ENCODE data around the gene KLHL29. TPM values are rescaled to one million over a fixed set of nuclear protein-coding genes. Genes with fewer than 3 reads are reported as not detected.
"Not testable (repeated sequence)": the region's sequence is repeated elsewhere in the genome, so short reads cannot be mapped to it uniquely, and the experiment has no call there.

KLHL29 gene
- 11.9 TPM for polyA plus RNA-seq (ENCODE audit: insufficient read length)
- long read RNA-seq, donor 1 = 0 reads
- long read RNA-seq, donor 2 = 0 reads
- long read RNA-seq, donor 3 = 0 reads
- long read RNA-seq, donor 4 = 0 reads
- long read RNA-seq, donor 5, full-length matches to known transcripts = 1 of 1 reads
- long read RNA-seq, donor 5, partial matches to known transcripts = 0 of 1 reads
- long read RNA-seq, donor 5, other reads (novel, unspliced or antisense) = 0 of 1 reads
- long read RNA-seq, donor 6 = 0 reads
- long read RNA-seq, donor 7 = 0 reads
- long read RNA-seq, donor 8 = 0 reads

DNA sequence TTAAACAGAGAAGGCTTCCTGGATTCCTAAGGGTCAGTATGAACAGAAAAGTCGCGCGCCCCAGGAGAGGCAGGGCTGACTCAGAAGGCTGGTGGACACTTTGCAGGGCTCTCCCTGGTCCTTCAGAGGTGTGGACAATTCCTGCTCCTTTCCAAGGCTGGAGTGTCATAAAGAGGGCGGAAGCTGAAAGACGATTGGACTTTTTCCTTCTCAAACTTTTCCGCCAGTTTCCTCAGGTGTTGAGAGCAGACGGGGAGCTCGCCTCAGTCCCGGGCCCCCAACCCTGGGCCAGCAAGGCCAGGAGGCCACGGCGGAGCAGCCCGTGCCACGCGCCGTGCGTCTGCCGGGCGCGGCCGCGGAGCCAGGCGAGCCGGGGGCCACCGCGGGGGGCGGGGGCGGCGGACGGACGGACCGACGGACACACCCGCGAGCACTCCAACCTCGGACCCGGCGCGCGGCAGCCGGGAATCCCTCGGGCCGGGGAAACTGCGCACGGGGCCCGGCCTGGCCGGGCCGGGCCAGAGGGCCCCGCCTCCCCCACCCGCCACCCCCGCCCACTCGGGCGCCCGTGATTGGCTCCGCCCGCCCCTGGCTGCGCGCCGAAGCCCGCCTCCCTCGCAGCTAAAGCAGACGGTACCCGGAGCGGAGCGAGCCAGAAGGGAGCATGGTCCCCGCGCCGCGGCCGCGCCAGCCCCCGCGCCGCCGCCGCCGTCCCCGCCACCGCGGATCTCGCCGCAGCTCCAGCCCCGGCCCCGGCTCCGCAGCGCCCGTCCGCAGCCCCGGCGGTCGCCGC is at the start of gene KLHL29:
KLHL29 (plus strand) TSS at position 629 of the 793 bp plus-strand sequence. CDS start 177,018 bp downstream, outside the sequence.
- DNase-seq = peak; percentile 53

DNA sequence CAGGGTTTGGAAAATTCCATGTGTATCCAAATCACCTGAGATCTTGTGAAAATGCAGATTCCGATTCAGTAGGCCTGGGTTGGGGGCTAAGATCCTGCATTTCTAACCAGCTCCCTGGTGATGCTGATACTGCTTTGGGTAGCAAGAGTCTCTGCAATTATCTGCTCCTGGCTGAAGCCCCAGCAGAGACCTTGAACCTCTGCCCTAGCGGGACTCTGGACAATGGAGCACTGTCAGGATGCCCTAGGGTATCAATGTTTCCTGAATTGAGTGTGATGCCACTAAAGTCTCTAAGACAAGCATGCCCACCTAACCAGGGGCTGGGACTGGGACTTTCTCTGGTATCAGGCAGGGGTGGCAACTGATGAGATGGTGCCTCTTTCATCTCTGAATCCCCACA is 49.4 kb upstream of the KLHL29 start:
- no peak for DNase-seq

DNA sequence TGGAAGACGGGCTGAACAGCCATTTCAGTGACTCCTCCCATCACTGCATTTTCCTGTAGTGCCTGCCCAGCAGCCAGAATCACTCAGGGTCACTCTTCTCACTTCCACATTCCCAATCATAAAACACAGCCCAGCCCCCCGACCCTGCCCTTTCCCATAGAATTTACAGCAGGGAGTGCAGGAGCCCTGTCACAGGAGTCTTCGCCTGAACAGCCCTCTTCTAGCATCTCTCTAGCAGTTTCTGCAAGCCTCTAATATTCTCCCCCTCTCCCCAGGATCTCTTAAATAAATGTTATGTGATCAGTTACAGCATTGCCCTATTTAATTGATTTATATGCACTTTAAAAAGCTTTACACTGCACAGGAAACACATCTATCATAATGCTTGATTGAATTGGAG is 42.9 kb upstream of the KLHL29 start:
- no peak for DNase-seq

DNA sequence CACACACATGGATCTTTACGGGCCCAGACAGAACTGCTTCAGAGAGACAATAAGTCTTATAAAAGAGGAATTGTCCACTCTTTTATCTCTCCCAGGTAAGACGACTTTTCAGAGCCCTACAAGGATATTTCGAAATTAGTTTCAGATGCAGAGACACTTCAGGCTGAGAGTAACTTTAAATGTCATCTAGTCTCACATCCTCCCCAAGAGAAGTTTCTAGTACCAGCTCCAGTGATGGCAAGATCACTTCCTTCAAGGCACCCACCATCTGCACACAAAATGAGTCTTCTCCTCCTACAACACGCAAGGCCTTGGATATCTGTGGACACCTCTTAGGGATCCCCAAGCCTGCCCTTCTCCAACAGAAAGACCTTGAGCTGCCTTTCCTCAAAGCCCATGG is 39.0 kb upstream of the KLHL29 start:
- DNase-seq = no peak

DNA sequence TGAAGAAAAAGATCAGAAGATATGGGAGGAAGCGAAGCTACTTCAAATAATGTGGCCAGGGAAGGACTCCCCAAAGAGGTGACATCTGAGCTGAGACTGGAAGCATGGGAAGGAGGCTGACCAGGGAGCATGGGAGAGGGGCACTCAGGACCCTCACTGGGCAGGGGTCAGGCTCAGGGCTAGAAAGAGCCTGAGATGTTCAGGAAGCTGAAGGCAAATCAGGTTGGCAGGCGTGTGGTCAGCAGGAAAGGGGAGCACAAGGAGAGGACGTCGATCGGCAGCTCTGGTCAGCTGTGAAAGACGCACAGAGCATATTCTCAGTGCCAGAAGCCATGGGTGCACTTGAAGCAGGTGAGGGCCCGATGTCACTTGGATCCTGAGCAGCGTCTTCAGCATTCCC is 38.2 kb upstream of the KLHL29 start:
- no peak for DNase-seq

DNA sequence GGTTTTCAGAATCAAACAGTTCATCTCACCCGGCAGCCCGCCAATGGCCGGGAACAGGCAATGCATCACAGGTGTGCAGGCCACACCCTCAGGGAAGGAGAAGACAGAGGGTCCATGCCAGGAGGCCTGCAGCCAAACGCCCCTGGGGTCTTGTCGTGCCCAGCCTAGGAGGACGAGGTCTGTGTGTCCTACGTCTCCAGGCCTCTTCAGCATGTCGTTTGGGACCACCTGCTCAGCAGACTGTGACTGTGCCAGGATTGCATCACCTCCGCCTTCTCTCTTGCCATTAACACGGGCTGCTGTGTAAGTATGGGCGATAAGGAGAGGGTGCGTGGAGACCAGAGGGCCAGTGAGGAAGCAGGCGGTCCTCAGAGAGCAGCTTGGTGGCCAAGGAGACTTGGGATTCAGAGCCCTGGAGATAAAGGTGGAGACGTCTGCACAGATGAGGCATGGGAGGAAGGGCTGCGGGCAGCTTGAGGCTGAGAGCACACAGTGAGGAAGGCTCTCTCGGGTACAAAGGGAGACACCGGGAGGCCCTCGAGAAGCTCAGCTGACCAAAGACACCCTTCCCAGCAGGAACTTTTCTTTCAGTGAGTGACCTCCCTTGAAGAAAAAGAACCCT is 37.4 kb upstream of the KLHL29 start:
- DNase-seq = no peak

DNA sequence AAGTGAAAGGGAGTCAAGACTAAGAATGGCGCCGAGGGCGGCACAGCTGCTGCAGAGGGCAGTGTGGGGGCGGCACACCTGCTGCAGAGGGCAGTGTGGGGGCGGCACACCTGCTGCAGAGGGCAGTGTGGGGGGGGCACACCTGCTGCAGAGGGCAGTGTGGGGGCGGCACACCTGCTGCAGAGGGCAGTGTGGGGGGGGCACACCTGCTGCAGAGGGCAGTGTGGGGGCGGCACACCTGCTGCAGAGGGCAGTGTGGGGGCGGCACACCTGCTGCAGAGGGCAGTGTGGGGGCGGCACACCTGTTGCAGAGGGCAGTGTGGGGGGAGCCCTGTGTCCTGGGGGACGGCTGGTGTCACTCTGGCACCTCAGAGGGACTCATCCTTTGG is 36.9 kb upstream of the KLHL29 start:
- DNase-seq = not testable (repeated sequence)

DNA sequence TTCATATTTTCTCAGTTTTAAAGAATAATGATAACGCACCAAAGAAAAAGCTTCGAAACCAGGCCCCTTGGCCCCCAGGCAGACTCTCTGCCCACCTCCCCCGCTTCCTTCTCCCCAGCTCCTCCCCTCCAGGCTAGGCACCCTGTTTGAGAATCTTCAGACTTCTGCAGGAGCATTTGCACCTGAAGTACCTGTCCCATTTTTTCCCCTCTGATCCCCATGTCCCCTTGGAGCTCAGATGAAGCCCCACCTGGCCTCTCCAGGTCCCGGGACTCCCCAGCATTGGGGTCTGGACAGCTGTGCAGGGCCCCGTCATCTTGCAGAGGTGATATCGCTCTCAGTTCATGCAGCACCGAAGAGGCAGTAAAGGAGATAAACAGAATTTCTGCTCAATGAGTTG is 35.5 kb upstream of the KLHL29 start:
- no peak for DNase-seq

DNA sequence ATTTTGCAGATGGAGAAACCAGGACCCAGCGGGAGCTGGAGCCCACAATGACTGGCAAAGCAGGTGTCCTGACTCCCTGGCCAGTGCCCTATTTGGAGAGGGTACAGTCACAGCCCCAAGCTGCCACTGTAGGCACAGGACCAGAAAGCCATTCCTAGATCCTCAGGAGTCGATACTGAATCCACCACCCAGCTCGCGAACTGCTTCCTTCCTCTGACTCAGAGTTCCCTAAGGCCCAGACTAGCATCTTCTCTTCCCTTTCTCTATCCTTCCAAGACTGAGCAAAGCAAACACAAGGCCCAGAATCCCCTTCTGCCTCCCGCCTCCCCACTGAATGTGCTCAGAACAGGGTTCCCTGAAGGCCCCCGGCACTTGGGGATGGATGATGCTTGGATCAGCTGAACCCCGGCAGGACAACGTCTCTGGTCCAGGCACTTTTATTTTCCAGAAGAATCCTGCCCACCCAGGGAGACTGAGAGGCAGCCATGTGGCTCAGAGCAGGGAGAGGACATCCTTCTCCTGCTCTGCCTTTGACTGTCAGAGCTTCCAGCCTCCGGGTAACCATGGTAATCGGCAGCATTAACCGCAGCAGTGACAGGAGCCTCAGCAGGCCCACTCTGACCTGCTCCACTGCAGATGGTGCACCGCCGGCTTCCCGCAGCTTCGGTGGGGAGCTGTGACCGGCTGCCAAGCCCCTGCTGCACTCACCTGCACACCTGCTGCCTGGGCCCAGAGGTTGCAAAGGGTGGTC is 34.8 kb upstream of the KLHL29 start:
- DNase-seq = no peak

DNA sequence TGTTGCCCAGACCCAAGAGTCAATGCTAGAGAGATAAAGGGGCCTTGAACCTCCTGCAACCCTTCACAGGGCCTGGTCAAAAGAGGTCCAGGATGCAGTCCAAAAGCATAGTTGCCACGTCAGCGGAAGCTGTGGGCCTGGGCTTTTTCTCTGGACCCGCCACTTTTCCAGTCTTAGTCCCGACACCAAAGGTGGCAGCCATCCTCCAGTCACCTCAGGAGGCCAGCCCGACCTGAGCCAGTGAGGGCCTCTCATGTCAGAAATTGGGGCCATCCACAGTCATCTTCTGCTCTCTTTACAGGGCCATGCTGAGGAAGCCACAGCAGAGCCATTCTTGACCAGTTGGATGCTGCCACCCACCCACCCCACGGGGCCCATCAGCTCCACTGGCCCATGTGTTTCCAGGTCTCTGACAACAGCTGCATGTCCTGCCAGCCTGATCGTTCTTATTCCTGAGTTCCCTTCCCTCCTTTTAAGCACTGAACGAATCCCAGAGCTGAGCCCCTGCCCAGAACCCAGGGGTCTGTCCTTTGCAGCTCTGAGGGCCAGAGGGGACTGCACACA is 34.1 kb upstream of the KLHL29 start:
- DNase-seq = no peak

DNA sequence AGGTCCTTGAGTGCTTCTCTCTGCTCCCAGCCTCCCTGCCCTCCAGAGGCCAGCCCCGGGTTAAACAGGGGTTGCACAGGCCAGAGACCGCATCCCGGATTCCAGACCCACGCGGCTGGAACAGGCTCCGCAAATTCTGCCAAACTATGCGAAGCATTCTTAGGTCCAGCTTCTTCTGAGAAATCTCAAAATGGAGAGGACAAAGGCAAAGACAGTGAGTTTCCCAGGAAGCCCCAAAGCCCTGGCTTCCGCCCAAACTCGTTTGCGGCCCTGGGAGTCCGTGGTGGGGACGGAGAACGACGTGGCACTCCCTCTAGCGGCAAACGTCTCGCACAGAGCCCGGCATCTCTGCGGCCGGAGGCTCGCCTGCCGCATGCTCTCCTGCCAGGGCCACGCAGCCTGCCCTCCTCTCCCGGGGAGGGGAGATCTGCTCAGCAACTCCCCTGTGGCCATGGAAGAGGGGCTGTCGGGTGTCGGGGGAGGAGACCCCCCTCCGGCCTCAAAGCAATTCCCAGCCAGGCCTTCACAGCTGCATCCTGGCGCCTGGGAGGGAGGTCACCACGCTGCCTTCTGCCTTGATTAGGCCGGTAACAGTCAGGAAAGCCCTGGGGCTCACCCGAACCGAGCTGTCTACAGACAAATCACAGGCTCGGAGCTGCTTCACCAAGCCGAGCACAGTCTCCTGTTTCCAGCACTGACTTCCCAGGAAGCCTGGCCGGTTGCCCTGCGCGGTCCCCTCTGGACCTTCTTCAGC is 33.4 kb upstream of the KLHL29 start:
- peak; percentile 86 for DNase-seq

DNA sequence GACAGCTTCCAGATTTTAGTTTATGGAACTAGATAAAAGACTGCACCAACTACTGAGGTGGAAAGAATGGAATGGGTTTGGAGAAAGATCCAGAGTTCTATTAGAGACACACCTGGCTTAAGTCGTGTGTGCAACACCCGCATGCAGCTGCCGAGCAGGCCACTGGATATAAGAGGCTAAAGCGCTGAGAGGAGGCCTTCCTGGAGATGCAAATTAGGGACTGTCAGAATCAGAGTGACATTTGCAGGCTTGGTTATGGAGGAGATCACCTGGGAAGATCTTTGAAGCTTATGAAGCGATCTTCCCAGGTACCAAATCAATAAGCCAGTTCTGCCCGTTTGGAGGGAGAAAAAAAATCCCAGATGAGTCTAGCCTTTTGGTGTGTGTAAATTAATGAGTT is 30.4 kb upstream of the KLHL29 start:
- no peak for DNase-seq

DNA sequence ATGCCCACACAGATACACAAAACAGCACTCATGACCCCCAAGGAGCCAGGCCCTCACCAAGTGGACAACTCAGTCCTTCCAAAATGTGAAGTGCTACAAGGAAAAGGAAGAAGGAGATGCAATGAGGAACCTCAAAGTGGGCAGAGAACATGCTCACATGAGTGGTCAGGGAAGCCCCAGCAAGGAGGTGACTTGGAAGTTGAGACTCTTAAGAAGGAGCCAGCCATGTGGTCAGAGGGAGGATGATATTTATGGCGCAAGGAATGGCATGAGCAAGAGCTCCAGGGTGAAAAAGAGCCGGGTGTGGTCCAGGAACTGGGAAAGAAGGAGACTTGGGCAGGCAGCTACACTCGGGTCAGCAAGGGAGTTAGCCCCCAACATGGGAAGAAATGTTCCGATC is 30.0 kb upstream of the KLHL29 start:
- no peak for DNase-seq

DNA sequence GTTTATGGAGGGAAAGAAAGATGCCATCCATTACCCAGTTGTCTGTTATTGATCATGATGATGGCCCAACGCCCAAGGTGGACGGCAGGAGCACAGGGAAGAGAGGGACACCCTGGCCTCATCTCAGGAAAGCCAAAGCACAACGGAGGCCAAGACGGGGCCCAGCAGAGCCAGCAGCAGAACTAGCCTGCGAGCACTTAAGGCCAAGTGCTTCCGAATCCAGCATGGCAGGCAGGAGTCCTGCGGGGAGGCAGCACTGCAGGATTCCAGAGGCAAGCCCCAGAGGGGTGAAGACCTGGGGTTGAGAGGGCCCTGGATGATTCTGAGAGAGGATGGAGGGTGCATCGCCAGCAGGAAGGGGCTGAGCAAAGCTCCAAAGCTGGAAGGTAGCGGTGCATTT is 28.3 kb upstream of the KLHL29 start:
- no peak for DNase-seq

DNA sequence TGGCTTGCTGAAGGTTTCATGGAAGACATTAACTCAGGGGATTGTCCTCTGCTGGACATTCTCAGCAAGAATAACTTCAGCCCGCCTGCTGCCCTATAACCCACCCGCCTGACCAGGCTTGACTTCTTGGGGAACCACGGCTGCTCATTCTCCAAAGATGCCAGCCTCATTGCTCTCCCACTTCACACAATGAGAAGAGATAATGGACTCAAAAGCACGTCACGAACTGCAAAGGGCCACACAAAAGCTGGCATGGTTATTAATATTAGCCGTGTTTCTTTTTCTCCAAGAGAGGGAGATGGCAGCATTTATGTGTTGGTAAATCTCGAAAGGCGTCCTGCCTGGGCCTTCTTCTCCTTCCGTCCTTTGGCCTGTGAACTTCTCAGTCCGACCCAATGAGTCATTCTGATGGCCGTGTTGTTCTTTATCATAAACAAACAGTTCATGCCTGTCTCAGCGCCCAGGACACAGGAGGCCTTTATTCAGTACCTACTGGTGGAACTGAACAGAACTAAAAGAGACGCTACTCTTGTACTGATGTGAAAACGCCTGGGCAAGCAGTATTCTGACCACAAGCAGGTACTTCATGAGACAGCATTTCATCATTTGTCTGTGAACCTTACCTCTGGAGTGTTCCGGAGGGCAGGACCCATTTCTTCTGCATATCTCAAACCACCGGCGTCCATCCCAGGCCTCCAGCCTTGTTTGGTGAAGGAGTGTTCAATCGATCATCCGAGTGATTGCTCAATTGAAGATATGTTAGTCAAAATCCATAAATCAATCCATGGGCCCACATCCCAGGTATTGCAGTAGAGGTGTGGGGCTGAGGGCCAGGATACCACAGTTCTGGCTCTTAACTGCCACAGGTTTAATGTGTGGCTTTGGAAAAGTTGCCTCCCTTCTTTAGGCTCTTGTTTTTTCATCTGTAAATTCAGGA is 25.1 kb upstream of the KLHL29 start:
- DNase-seq = no peak

DNA sequence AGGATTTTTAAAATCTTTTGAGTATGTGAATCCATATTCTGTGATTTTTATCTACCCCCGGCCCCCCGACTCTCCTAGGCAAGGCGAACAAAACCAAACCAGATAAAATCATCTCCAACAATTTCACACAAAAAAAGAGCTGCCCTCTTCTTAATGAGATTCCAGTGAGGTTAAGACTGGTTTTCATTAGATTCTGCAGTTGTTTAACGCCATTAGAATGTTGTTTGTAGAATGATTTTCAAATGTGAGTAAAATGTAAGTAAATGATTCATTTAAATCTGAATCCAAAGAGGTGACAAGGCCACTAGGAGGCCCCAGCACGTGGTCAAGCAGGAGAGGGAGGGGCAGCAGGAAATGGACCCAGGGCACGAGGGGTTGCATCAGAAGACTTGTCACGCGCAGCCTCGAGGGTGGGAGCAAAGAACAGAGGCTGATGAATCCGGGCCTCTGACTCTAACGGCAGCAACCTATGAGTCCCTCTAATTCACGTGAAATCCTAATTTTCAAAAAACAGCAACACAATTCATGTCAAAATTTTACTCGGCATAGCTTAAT is 24.3 kb upstream of the KLHL29 start:
- DNase-seq = no peak

DNA sequence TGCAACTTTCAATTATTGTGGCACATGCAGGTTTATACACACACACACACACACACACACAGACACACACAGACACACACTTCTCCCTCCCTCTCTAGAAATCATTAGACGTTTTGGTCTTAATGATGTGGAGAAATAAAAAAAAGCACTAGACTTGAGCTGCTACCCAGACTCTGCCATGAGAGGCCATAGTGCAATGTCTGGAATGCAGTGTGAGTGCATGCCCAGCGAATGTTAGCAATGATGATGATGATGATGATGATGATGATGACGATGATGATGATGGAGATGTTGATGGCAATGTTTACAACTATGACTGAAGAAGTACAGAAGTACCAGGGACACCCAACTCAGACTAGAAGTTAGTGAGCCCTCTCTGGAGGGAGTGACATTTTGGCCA is 23.8 kb upstream of the KLHL29 start:
- no peak for DNase-seq

DNA sequence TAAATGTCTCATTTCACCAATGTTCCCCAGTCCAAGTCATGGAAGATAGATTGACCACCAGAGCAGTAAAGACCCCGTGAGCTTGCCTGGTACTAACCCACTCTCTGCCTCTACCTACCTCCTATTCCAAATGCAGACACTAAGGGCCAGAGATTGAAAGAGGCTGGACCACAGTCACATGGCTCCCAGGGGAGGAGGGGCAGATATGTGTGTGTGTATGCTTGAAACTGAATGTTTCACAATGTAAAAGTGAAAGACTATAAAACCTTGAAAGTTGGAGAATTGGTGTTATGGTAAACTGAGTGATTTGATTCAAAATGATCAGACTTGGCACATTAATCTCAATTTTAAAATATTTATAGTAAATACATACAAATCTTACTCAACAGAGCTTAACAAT is 21.7 kb upstream of the KLHL29 start:
- DNase-seq = no peak

DNA sequence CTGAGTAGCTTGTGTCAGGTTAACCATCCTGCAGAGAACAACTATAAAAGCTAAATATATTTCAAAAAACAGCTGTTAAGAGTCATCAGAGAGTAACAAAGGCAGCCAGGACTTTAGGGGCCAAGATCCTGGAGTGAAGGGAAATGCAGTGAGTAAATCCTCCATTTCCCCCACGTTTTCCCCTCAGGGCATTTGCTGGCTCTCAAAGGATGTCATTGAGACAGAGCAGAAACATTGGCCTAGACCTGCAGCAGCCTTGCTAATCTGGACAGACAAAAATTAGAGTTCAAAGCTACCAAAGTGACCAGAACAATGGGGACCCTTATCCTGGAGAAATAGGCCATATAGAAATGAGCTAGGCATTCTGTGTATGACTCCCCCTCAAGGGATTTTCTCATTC is 21.1 kb upstream of the KLHL29 start:
- no peak for DNase-seq

DNA sequence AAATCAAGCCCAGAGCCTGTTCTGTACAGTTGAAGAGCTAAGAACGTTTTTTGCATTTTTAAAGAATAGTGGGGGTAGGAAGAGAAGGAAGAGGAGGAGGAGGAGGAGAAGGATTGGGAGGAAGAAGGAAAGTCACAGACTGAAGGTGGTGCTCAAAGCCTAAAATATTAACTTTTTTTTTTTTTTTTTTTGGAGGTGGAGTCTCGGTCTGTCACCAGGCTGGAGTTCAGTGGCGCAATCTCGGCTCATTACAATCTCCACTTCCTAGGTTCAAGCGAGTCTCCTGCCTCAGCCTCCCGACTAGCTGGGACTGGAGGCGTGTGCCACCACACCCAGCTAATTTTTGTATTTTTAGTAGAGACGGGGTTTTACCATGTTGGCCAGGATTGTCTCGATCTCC is 18.3 kb upstream of the KLHL29 start:
- no peak for DNase-seq
